GM21390 (cell line): ENCODE data around the gene RGS3.

Source experiments
- ATAC-seq: cut with Tn5 transposase; IDR thresholded peaks from one replicate; pipeline ENCODE4 v1.9.1; 2021; ENCODE audit not compliant: unreplicated experiment

Gene RGS3

GRCh38 chr9:113464286-113464660 lies 746 bp downstream of the RGS3 start:
- ATAC-seq = no peak

- no peak for ATAC-seq
Measured at GRCh38 chr9:113465599-113466140, 2.1 kb downstream of the RGS3 start.

GRCh38 chr9:113467183-113467582 lies 3.7 kb downstream of the RGS3 start:
- ATAC-seq = no peak

GRCh38 chr9:113468716-113469448 lies 5.4 kb downstream of the RGS3 start:
- ATAC-seq = no peak

- no peak for ATAC-seq
Measured at GRCh38 chr9:113471143-113471542, 7.6 kb downstream of the RGS3 start.

GRCh38 chr9:113471566-113471965 lies 8.0 kb downstream of the RGS3 start:
- no peak for ATAC-seq

GRCh38 chr9:113472199-113472598 lies 8.7 kb downstream of the RGS3 start:
- ATAC-seq = no peak

GRCh38 chr9:113474360-113475028 lies 11.0 kb downstream of the RGS3 start:
- no peak for ATAC-seq

- no peak for ATAC-seq
Measured at GRCh38 chr9:113475031-113475430, 11.5 kb downstream of the RGS3 start.

- no peak for ATAC-seq
Measured at GRCh38 chr9:113475992-113476391, 12.5 kb downstream of the RGS3 start.

- ATAC-seq = no peak
Measured at GRCh38 chr9:113476511-113476916, 13.0 kb downstream of the RGS3 start.

GRCh38 chr9:113477058-113477457 lies 13.5 kb downstream of the RGS3 start:
- no peak for ATAC-seq

GRCh38 chr9:113477661-113478060 lies 14.1 kb downstream of the RGS3 start:
- ATAC-seq = no peak

- no peak for ATAC-seq
Measured at GRCh38 chr9:113479174-113479621, 15.7 kb downstream of the RGS3 start.

GRCh38 chr9:113480612-113481011 lies 17.1 kb downstream of the RGS3 start:
- no peak for ATAC-seq

GRCh38 chr9:113481176-113481787 lies 17.8 kb downstream of the RGS3 start:
- no peak for ATAC-seq

- no peak for ATAC-seq
Measured at GRCh38 chr9:113482341-113482740, 18.8 kb downstream of the RGS3 start.

GRCh38 chr9:113482991-113483675 lies 19.6 kb downstream of the RGS3 start:
- no peak for ATAC-seq

GRCh38 chr9:113483676-113484257 lies 20.2 kb downstream of the RGS3 start:
- ATAC-seq = no peak

- ATAC-seq = no peak
Measured at GRCh38 chr9:113484258-113484730, 20.8 kb downstream of the RGS3 start.

- ATAC-seq = no peak
Measured at GRCh38 chr9:113485761-113486115, 22.2 kb downstream of the RGS3 start.
